ENCODE results near the gene APBA1. TPM values are rescaled to one million over a fixed set of nuclear protein-coding genes. Genes with fewer than 3 reads are reported as not detected.

The APBA1 gene
- total RNA-seq, 1 experiment from 2014 or later = 0.05 TPM

DNA sequence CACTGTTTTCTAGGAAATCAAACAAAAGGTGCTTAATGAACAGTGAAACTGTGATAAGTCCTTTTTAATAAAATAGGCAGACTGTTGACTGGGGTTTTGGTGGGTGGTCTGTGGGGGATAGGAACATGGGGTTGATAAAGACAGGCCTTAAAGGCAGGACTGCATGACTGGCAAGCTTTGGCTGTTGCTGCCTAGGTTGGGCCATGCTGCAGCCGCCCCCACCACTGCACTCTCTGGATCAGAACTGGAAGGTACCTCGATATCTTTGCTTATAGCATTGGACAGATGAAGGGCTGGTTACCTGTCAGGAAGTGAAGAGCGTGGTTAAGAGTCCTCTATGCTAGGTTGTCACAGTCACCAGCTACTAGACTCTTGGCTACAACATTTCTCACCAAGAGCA is 24.4 kb downstream of the APBA1 start:
- no peak for TF ChIP-seq TCF7L2 (IDR thresholded peaks at IDR 0.05; ENCODE audit: low read depth, low read length)
- no peak for TF ChIP-seq SIN3A (IDR thresholded peaks at IDR 0.05; ENCODE audit: borderline replicate concordance, insufficient read depth, low read depth, low read length)
- no peak for TF ChIP-seq POLR2AphosphoS5 (IDR thresholded peaks at IDR 0.05; ENCODE audit: low read depth, low read length)
- TF ChIP-seq CTCF (IDR thresholded peaks at IDR 0.05) = no peak
- no peak for TF ChIP-seq REST (IDR thresholded peaks at IDR 0.05; ENCODE audit: insufficient read depth in 1 of 2, low read depth in 2 of 2, low read length in 1 of 2)
- in situ Hi-C loops (cut with HindIII; ENCODE audit: low pct_unique_long_range_greater_than_20kb, low sequenced_read_pairs) = no loop called here
- intact Hi-C loops (cut with micrococcal nuclease; ENCODE audit: unreplicated experiment) = no loop called here
- no peaks in the 10 kb centered on the region for H3K4me1 ChIP-seq (ENCODE audit: control insufficient read depth, insufficient read depth, low read length)
- no peaks in the 10 kb centered on the region for H3K36me3 ChIP-seq (ENCODE audit: control insufficient read depth, insufficient read depth, low read length)
- H3K4me3 ChIP-seq (ENCODE audit: low read depth in 2 of 2, low read length in 2 of 2) = no peak overlapping the region
- no TSS peak for BruUV-seq (replicated peaks)
- H3K27me3 ChIP-seq (ENCODE audit: control insufficient read depth, insufficient read depth, low read length) = no peaks in the 10 kb centered on the region
- no peak for DNase-seq (ENCODE audit: low read depth, low spot score)
- ChIA-PET POLR2A (no interaction called here), CTCF (no interaction called here)
- H3K9me3 ChIP-seq (ENCODE audit: control insufficient read depth, insufficient read depth, low read depth, low read length) = no peaks in the 10 kb centered on the region
- no peak overlapping the region for H3K27ac ChIP-seq (ENCODE audit: low read length)
- no peak for ATAC-seq

DNA sequence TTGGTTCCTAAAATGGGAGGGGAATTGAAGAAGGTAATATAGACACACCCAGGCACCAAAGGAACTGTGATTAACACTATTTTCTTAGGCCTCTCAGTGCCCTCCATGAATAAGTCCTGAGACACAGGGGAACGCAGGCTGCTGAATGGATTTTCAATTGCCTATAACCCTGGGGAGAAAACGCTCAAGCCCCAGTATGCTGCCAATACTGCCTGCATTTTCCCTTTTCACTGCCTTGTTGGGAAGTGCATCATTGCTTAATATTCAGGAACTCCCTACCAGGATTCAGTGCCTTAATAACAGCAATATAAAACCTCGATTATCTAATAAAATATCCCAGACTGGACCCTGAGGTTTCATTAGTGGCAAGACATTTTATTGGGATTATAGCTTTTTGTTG is 25.4 kb downstream of the APBA1 start:
- TF ChIP-seq CTCF (IDR thresholded peaks at IDR 0.05) (no peak), POLR2AphosphoS5 (IDR thresholded peaks at IDR 0.05; ENCODE audit: low read depth, low read length) (no peak), TCF7L2 (IDR thresholded peaks at IDR 0.05; ENCODE audit: low read depth, low read length) (no peak), SIN3A (IDR thresholded peaks at IDR 0.05; ENCODE audit: borderline replicate concordance, insufficient read depth, low read depth, low read length) (no peak), REST (IDR thresholded peaks at IDR 0.05; ENCODE audit: insufficient read depth in 1 of 2, low read depth in 2 of 2, low read length in 1 of 2) (no peak)
- Histone ChIP-seq H3K36me3 (ENCODE audit: control insufficient read depth, insufficient read depth, low read length) (no peaks in the 10 kb centered on the region), H3K9me3 (ENCODE audit: control insufficient read depth, insufficient read depth, low read depth, low read length) (no peaks in the 10 kb centered on the region), H3K27me3 (ENCODE audit: control insufficient read depth, insufficient read depth, low read length) (no peaks in the 10 kb centered on the region), H3K27ac (ENCODE audit: low read length) (no peak overlapping the region), H3K4me1 (ENCODE audit: control insufficient read depth, insufficient read depth, low read length) (no peaks in the 10 kb centered on the region), H3K4me3 (ENCODE audit: low read depth in 2 of 2, low read length in 2 of 2) (no peak overlapping the region)
- ATAC-seq = no peak
- in situ Hi-C loops (cut with HindIII; ENCODE audit: low pct_unique_long_range_greater_than_20kb, low sequenced_read_pairs) (no loop called here), intact Hi-C loops (cut with micrococcal nuclease; ENCODE audit: unreplicated experiment) (no loop called here)
- no TSS peak for BruUV-seq (replicated peaks)
- POLR2A ChIA-PET = no interaction called here
- CTCF ChIA-PET = no interaction called here
- DNase-seq (ENCODE audit: low read depth, low spot score) = no peak
